GM12878 (cell line): Measurements from ENCODE around the gene ORM2. TPM values are rescaled to one million over a fixed set of nuclear protein-coding genes. Genes with fewer than 3 reads are reported as not detected.

Source experiments
- ELK1 ChIP-seq: IDR thresholded peaks from 2 replicates; pipeline ENCODE4 v1.6.1; 2012; ENCODE audit warnings: low read depth, low read length, improper control_type of control experiment
- MEF2A ChIP-seq: IDR thresholded peaks from 2 replicates; pipeline ENCODE4 v1.6.1; 2011; ENCODE audit warnings: low read depth, mild to moderate bottlenecking, low read length, moderate library complexity; ENCODE audit not compliant: insufficient read depth
- MEF2B ChIP-seq: fragments of 450-650 bp; IDR thresholded peaks from 2 replicates; pipeline ENCODE4 v1.6.1; 2018; ENCODE audit warnings: mild to moderate bottlenecking, moderate library complexity; ENCODE audit not compliant: partially characterized antibody, poor library complexity, severe bottlenecking
- POLR2A ChIP-seq: IDR thresholded peaks from 2 replicates; pipeline ENCODE4 v1.6.1; 2011; ENCODE audit warnings: low read depth, mild to moderate bottlenecking, low read length
- SMC3 ChIP-seq: IDR thresholded peaks from 2 replicates; pipeline ENCODE4 v1.6.1; 2011; ENCODE audit warnings: low read length, improper control_type of control experiment, borderline replicate concordance
- polyA plus RNA-seq, 11 experiments: library from polyadenylated mRNA; depleted of rRNA in 4 of 11; unstranded in 6 of 11; stranded (reverse) in 5 of 11; fragments of >200 nt; fragmentation: Nextera tagmentation in 4 of 11; fragmentation: Illumina TruSeq in 1 of 11; extraction: Ambion mirVana in 4 of 11; extraction: Trizol in 1 of 11; gene quantifications; 1 replicate in 1 of 11; 2 replicates in 10 of 11; pipeline versions ENCODE4 v1.2.1 to v1.2.3, GENCODE V29; 2011 to 2016; ENCODE audit warnings: inconsistent platforms in 2 of 11, missing spikeins in 2 of 11, low read depth in 1 of 11
- total RNA-seq, 4 experiments: library from RNA; depleted of rRNA in 3 of 4; stranded (reverse); fragments of >200 nt in 3 of 4; fragmentation: Illumina TruSeq in 1 of 4; extraction: Trizol in 1 of 4; gene quantifications; 2 replicates each; pipeline versions ENCODE4 v1.2.1 to v1.2.3, GENCODE V29; 2013 to 2021
- TF ChIP-seq, protein P1 (sequence below), 3 experiments: IDR thresholded peaks in 2 of 3; conservative IDR thresholded peaks in 1 of 3; 2 replicates each; pipeline ENCODE4 v1.5.1; 2011; ENCODE audit warnings: low read depth in 3 of 3, low read length in 3 of 3, mild to moderate bottlenecking in 3 of 3, control low read depth in 2 of 3, moderate library complexity in 2 of 3, inconsistent platforms in 1 of 3, mixed read lengths in 1 of 3; ENCODE audit not compliant: control insufficient read depth in 2 of 3, insufficient read depth in 1 of 3; ENCODE audit errors: extremely low read depth in 1 of 3

Gene ORM2
- total and polyA plus RNA-seq, 10 of the 15 experiments (the other 5 are each of a cell fraction or from before 2014, with no cell fraction given): 0.64 TPM; not detected in 9

- no peak for TF ChIP-seq ELK1
- TF ChIP-seq, protein P1, sequence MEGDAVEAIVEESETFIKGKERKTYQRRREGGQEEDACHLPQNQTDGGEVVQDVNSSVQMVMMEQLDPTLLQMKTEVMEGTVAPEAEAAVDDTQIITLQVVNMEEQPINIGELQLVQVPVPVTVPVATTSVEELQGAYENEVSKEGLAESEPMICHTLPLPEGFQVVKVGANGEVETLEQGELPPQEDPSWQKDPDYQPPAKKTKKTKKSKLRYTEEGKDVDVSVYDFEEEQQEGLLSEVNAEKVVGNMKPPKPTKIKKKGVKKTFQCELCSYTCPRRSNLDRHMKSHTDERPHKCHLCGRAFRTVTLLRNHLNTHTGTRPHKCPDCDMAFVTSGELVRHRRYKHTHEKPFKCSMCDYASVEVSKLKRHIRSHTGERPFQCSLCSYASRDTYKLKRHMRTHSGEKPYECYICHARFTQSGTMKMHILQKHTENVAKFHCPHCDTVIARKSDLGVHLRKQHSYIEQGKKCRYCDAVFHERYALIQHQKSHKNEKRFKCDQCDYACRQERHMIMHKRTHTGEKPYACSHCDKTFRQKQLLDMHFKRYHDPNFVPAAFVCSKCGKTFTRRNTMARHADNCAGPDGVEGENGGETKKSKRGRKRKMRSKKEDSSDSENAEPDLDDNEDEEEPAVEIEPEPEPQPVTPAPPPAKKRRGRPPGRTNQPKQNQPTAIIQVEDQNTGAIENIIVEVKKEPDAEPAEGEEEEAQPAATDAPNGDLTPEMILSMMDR (IDR thresholded peaks at IDR 0.05 in 2 of 3, conservative IDR thresholded peaks at IDR 0.05 in 1 of 3; ENCODE audit: control insufficient read depth in 2 of 3, extremely low read depth in 1 of 3, insufficient read depth in 1 of 3, low read depth in 3 of 3, low read length in 3 of 3): no peak
- TF ChIP-seq MEF2A: no peak
- TF ChIP-seq MEF2B: peak; percentile 57
- TF ChIP-seq POLR2A: peak; percentile 41; the same call in 1 of the 2 replicates
- TF ChIP-seq SMC3: no peak
Observed at GRCh38 chr9:114367772-114368569, 38.3 kb downstream of the ORM2 start (continued).
